Hepatocyte (in vitro differentiated cells): ENCODE data around the gene DNAJC1. TPM values are rescaled to one million over a fixed set of nuclear protein-coding genes. Genes with fewer than 3 reads are reported as not detected.

Experiments used
- DNase-seq: peaks from one replicate; pipeline ENCODE4 v3.0.0-alpha.2; 2016; ENCODE audit warnings: low spot score
- H2AFZ ChIP-seq: fragments of 200-600 bp; sonication (generic); 2 replicates; pipeline ENCODE4 v1.6.0; 2016; ENCODE audit warnings: antibody characterized with exemption, mild to moderate bottlenecking
- H3K27ac ChIP-seq: fragments of 200-600 bp; sonication (generic); 2 replicates; pipeline ENCODE4 v1.5.1; 2016; ENCODE audit warnings: mild to moderate bottlenecking
- H3K27me3 ChIP-seq: fragments of 200-600 bp; sonication (generic); 2 replicates; pipeline ENCODE4 v1.6.1; 2016
- H3K36me3 ChIP-seq: fragments of 200-600 bp; sonication (generic); replicated peaks from 2 replicates; pipeline ENCODE4 v1.5.1; 2016; ENCODE audit warnings: low read depth; ENCODE audit not compliant: insufficient read depth
- H3K4me1 ChIP-seq: fragments of 200-600 bp; sonication (generic); 2 replicates; pipeline ENCODE4 v1.5.1; 2016; ENCODE audit warnings: mild to moderate bottlenecking, moderate library complexity; ENCODE audit not compliant: insufficient read depth
- H3K4me2 ChIP-seq: fragments of 200-600 bp; sonication (generic); 2 replicates; pipeline ENCODE4 v1.6.0; 2016
- H3K4me3 ChIP-seq: fragments of 200-600 bp; sonication (generic); 2 replicates; pipeline ENCODE4 v1.5.1; 2016; ENCODE audit warnings: mild to moderate bottlenecking
- H3K79me2 ChIP-seq: fragments of 200-600 bp; sonication (generic); 2 replicates; pipeline ENCODE4 v1.6.0; 2017; ENCODE audit warnings: mild to moderate bottlenecking
- H3K9me2 ChIP-seq: fragments of 200-600 bp; sonication (generic); replicated peaks from 2 replicates; pipeline ENCODE4 v1.6.0; 2017; ENCODE audit warnings: mild to moderate bottlenecking; ENCODE audit not compliant: insufficient read depth
- H3K9me3 ChIP-seq: fragments of 200-600 bp; sonication (generic); 2 replicates; pipeline ENCODE4 v1.5.1; 2016; ENCODE audit warnings: low read depth, mild to moderate bottlenecking
- H4K20me1 ChIP-seq: fragments of 200-600 bp; sonication (generic); 2 replicates; pipeline ENCODE4 v1.6.0; 2016; ENCODE audit warnings: mild to moderate bottlenecking; ENCODE audit not compliant: insufficient read depth, poor library complexity, severe bottlenecking
- CTCF ChIP-seq: fragments of 200-600 bp; sonication (generic); IDR thresholded peaks from 2 replicates; pipeline ENCODE4 v1.5.1; 2016; ENCODE audit warnings: antibody characterized with exemption, mild to moderate bottlenecking; ENCODE audit not compliant: poor library complexity
- EZH2 ChIP-seq: fragments of 200-600 bp; sonication (generic); IDR thresholded peaks from 2 replicates; pipeline ENCODE4 v1.6.1; 2016; ENCODE audit warnings: antibody characterized with exemption, mild to moderate bottlenecking, borderline replicate concordance
- EZH2phosphoT487 ChIP-seq: fragments of 200-600 bp; sonication (generic); IDR thresholded peaks from one replicate; pipeline ENCODE4 v1.6.1; 2018; ENCODE audit warnings: antibody characterized with exemption, mild to moderate bottlenecking, low read depth, moderate library complexity; ENCODE audit not compliant: unreplicated experiment, severe bottlenecking
- WGBS: methylation state at CpG from one replicate; pipeline ENCODE4 v1.1.6; 2016; ENCODE audit warnings: low lambda C conversion rate; ENCODE audit errors: missing lambda C conversion rate; 5-methylcytosine and 5-hydroxymethylcytosine counted together
- polyA plus RNA-seq: library from polyadenylated mRNA; unstranded; fragments of >200 nt; fragmentation: Nextera tagmentation; extraction: Ambion mirVana; gene quantifications from 2 replicates; pipeline ENCODE4 v1.2.1, GENCODE V29; 2016
- total RNA-seq: library from RNA; depleted of rRNA; stranded (reverse); fragments of >200 nt; gene quantifications from 2 replicates; pipeline ENCODE4 v1.2.3, GENCODE V29; 2014

DNAJC1 gene
- total and polyA plus RNA-seq, 2 experiments from 2014 or later = 64.6 to 91.7 TPM

DNA sequence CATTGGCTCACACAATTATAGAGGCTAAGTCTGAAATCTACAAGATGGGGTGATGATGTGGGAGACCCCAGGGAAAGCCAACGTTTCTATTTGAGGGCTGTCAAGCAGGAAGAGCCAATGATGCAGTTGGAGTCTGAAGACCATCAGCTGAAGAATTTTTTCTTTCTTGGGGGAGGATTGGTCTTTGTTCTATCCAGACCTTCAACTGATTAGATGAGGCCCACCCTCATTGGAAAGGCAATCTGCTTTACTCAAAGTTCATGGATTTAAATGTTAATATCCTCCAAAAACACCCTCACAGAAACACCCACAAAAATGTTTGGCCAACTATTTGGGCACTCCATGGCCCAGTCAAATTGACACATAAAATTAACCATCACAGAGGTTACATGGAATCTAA is 44.3 kb upstream of the DNAJC1 start:
- Histone ChIP-seq H3K4me1 (no peaks in the 10 kb centered on the region), H3K4me3 (no peak overlapping the region), H3K9me2 (no peaks in the 10 kb centered on the region), H3K36me3 (no peaks in the 10 kb centered on the region), H3K4me2 (no peak overlapping the region), H4K20me1 (no peaks in the 10 kb centered on the region), H3K27me3 (no peaks in the 10 kb centered on the region), H3K79me2 (no peaks in the 10 kb centered on the region), H2AFZ (no peak overlapping the region), H3K27ac (no peak overlapping the region), H3K9me3 (no peaks in the 10 kb centered on the region)
- no peak for TF ChIP-seq CTCF
- TF ChIP-seq EZH2 = no peak
- no peak for DNase-seq
- WGBS = 88% methylated on average over 1 of the region's 1 CpG

DNA sequence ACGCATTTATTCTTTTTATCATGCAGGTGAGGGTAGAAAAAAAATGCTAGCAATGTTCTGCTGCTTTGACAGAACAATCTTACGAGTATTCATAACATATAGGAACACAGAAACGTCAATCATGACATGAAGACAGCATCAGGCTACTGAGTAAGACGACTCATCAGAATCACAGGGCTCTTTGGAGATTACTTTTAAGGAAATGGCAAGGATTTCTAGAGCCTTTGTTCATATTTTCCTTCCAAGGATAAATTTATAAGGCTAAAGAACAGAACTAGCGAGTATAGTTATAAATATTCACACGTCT is 39.8 kb upstream of the DNAJC1 start:
- no peaks in the 10 kb centered on the region for H3K36me3 ChIP-seq

DNA sequence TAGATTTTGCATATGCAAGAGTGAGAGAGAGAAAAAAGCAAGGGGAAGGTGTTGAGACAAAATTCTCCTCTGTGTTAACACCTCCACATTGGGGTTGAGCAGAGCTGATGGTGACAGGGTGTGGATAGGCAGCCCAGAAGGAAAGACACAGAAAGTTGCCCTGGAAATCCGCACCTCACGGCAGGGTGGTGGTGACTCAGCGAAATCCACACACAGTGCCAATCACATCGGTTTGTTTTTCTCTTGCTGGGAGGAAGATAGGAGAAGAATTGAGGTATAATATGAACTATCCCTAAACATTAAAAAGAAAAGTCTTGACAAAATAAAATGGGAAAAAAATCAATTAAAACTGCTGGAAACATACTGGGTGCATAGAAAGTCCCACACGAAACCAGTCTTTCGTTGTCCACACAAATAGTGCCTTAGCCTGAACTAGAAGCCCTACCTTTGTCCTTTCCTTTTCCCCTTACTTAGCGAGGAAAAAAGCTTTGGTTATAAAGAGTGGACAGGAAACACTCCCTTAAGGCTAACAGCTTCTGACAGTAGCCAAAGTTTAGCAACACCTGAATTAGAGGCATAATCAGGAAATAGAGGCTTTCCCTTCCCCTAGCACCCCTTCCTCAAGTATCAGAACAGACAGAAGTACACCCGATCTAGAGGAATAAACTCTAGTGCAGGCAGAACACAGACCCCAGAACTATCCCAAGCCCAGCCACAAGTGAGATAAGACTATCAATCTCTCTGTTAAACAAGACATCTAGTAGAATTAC is 39.2 kb upstream of the DNAJC1 start:
- Histone ChIP-seq H3K4me1 (no peaks in the 10 kb centered on the region), H3K4me3 (no peak overlapping the region), H3K9me3 (no peaks in the 10 kb centered on the region), H3K9me2 (no peaks in the 10 kb centered on the region), H3K79me2 (no peaks in the 10 kb centered on the region), H2AFZ (peak overlapping the region; percentile 38), H3K36me3 (no peaks in the 10 kb centered on the region), H3K27ac (no peak overlapping the region), H3K27me3 (no peaks in the 10 kb centered on the region), H3K4me2 (peak overlapping the region; percentile 58), H4K20me1 (no peaks in the 10 kb centered on the region)
- DNase-seq = peak; percentile 27
- TF ChIP-seq EZH2phosphoT487 = no peak
- no peak for TF ChIP-seq EZH2
- no peak for TF ChIP-seq CTCF
- 40% methylated on average over 8 of the region's 8 CpGs for WGBS

More for the DNA sequence above, 39.8 kb upstream of the DNAJC1 start:
- Histone ChIP-seq H4K20me1 (no peaks in the 10 kb centered on the region), H3K27me3 (no peaks in the 10 kb centered on the region), H3K4me2 (peak overlapping the region; percentile 58), H3K9me2 (no peaks in the 10 kb centered on the region), H3K27ac (no peak overlapping the region), H3K4me3 (no peak overlapping the region), H3K4me1 (no peaks in the 10 kb centered on the region), H3K9me3 (no peaks in the 10 kb centered on the region), H3K79me2 (no peaks in the 10 kb centered on the region), H2AFZ (peak overlapping the region; percentile 38)
- no peak for DNase-seq
- WGBS = 70% methylated on average over 6 of the region's 6 CpGs
- no peak for TF ChIP-seq CTCF
- no peak for TF ChIP-seq EZH2phosphoT487
- no peak for TF ChIP-seq EZH2
